ENCODE measurements around the gene CCDC14.

Gene CCDC14

DNA sequence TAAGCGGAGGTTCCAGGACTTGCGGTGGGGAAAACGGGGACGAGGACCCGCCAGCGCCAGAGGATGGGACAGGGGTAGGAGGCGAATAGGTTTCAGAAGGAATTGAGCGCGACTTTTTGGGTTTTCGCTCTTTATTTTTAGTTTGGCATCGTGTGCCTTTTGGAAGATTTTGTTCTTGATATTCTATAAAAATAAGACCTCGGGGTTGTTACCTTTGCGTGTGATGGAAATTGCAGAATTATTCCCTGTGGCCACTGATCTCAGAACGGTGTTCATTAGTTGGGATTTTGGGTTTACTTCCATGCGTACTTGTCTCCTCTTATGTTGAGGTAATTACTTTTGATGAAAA, 453 bp upstream of the CCDC14 start:
- H3K9me3 ChIP-seq (ENCODE audit: control insufficient read depth, low read length): no peaks in the 10 kb centered on the region
- WGBS, 2 experiments (ENCODE audit: insufficient coverage in 2 of 2): 5 to 7% methylated on average over 11 to 14 of the region's 15 CpGs
- peak overlapping the region; percentile 96 for H3K27ac ChIP-seq (ENCODE audit: low read depth, low read length, severe bottlenecking)
- H3K4me3 ChIP-seq (ENCODE audit: extremely low read depth, insufficient read depth, low read length, poor library complexity, severe bottlenecking): peak overlapping the region; percentile 84
- peaks cover 2% of the 10 kb centered on the region for H3K36me3 ChIP-seq (ENCODE audit: control insufficient read depth, insufficient read depth, low read length)
- peaks cover 4% of the 10 kb centered on the region for H3K4me1 ChIP-seq (ENCODE audit: control insufficient read depth, insufficient read depth, low read length, poor library complexity, severe bottlenecking)

DNA sequence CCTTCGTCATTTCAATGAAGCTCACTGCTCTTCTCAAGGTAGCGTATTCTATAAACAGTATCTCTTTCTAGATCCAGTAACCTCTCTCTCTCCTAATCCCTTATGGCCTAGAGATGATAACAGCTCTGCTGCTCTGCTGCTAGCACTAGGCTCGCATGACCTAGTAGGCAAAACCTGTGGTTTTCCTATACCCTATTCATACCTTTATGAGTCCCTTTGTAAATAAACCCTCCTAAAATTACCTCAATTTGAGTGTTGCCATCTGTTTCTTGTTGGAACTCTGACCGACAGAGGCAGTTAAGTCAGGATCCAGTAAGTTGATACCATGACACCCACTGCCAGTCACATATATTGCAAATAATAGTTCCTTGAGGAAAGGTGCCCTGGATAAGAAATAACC, 7.3 kb downstream of the CCDC14 start:
- Histone ChIP-seq H3K36me3 (ENCODE audit: control insufficient read depth, insufficient read depth, low read length) (peaks cover 50% of the 10 kb centered on the region), H3K27ac (ENCODE audit: low read depth, low read length, severe bottlenecking) (no peak overlapping the region), H3K4me3 (ENCODE audit: extremely low read depth, insufficient read depth, low read length, poor library complexity, severe bottlenecking) (no peak overlapping the region), H3K9me3 (ENCODE audit: control insufficient read depth, low read length) (no peaks in the 10 kb centered on the region), H3K4me1 (ENCODE audit: control insufficient read depth, insufficient read depth, low read length, poor library complexity, severe bottlenecking) (no peaks in the 10 kb centered on the region)
- WGBS, 2 experiments (ENCODE audit: insufficient coverage in 2 of 2): 90 to 100% methylated on average over 3 of the region's 4 CpGs

DNA sequence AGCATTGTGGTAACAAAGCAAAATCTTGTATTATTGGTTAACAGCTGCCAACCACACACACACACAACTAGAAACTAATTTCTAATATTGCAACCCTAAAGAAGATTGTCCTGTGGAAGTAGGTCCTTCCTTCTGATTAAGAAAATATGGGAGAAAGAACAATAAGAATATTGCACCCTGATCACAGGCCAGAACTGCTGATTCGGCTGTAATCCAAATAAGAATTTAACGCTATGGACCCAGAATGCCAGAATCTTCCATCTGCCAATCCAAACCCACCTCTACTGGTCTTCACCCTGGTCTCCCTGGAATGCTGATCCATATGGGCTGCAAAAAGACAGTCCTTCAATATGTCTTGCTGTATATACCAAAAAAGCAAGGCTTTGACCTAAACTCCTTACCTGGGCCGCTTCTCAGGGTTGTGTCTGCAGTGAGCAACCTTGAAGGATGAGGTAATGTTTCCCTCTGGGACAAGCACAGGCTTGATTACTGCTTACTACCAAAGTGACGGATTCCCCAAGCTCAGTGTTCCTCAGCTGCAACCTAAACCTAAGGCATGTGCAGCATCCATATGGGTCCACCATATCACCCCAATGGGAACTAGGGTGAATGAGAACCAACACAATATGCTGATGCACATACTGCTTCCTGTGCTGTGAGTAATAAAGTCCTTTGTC, 8.0 kb downstream of the CCDC14 start:
- no peaks in the 10 kb centered on the region for H3K9me3 ChIP-seq (ENCODE audit: control insufficient read depth, low read length)
- H3K27ac ChIP-seq (ENCODE audit: low read depth, low read length, severe bottlenecking): no peak overlapping the region
- no peaks in the 10 kb centered on the region for H3K4me1 ChIP-seq (ENCODE audit: control insufficient read depth, insufficient read depth, low read length, poor library complexity, severe bottlenecking)
- H3K4me3 ChIP-seq (ENCODE audit: extremely low read depth, insufficient read depth, low read length, poor library complexity, severe bottlenecking): no peak overlapping the region
- peaks cover 58% of the 10 kb centered on the region for H3K36me3 ChIP-seq (ENCODE audit: control insufficient read depth, insufficient read depth, low read length)
- 94 to 100% methylated on average over 2 to 3 of the region's 4 CpGs for WGBS, 2 experiments (ENCODE audit: insufficient coverage in 2 of 2)

DNA sequence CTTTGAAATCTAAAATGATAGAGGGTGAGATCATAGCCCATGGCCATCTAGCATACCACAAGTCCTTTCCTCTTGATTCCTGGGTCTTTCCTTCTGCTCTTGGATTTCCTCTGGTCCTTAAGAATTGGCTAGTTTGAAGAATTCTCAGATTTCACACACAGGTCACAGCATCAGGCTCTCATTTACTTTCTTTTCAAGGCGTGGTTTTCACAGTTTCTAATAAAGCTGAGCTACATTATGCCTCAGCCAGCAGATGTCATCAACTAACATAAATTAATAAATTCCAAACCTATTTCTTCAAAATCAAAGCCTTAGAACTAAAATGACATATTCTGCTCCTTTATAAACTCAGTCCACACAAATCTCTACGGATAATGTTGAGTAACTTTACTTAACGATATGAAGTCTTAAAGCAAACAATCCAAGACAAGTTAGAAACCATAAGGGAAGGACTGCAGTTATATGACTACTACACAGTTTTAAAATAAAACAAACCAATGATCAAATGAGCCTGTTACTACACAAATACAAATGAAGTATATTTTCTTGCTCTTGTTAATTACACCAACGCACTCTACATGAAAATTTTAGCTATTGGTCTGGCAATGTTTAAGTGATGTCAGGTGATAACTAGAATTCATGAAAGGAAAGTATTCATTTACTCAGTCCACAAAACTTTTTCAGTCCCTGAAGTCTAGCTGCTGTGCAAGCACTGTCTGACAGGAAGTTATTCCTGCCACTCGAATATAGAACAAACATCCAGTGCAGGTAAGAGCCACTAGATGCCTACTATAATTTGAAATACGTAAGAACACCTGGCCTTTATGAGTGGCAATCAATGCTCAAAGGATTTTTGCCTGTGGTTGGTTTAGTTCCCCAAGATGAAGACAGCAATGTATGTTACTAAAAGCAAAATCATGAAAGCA, 9.2 kb downstream of the CCDC14 start:
- Histone ChIP-seq H3K27ac (ENCODE audit: low read depth, low read length, severe bottlenecking) (no peak overlapping the region), H3K36me3 (ENCODE audit: control insufficient read depth, insufficient read depth, low read length) (peaks cover 64% of the 10 kb centered on the region), H3K9me3 (ENCODE audit: control insufficient read depth, low read length) (no peaks in the 10 kb centered on the region), H3K4me1 (ENCODE audit: control insufficient read depth, insufficient read depth, low read length, poor library complexity, severe bottlenecking) (no peaks in the 10 kb centered on the region), H3K4me3 (ENCODE audit: extremely low read depth, insufficient read depth, low read length, poor library complexity, severe bottlenecking) (no peak overlapping the region)
- 83 to 85% methylated on average over 2 to 3 of the region's 6 CpGs for WGBS, 2 experiments (ENCODE audit: insufficient coverage in 2 of 2)

DNA sequence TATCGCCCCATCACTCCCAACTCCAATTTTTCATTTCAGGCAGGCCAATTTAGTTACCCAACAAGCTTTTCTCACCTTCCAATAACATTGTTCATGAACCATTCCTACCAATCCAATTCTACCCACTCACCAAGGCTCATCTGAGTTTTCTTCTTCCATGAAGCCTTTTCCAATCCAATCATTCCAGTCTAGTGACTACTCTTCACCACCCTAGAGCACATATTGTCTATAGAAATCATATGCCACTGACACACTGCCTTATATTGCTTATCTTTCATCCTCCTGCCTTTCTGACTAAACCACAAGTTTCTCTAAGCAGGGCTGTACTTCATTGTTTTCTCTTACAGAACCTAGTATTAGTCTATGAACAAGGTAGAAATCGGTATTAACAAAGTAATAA, 11.4 kb downstream of the CCDC14 start:
- Histone ChIP-seq H3K4me3 (ENCODE audit: extremely low read depth, insufficient read depth, low read length, poor library complexity, severe bottlenecking) (no peak overlapping the region), H3K36me3 (ENCODE audit: control insufficient read depth, insufficient read depth, low read length) (peaks cover 61% of the 10 kb centered on the region), H3K9me3 (ENCODE audit: control insufficient read depth, low read length) (no peaks in the 10 kb centered on the region), H3K4me1 (ENCODE audit: control insufficient read depth, insufficient read depth, low read length, poor library complexity, severe bottlenecking) (no peaks in the 10 kb centered on the region), H3K27ac (ENCODE audit: low read depth, low read length, severe bottlenecking) (no peak overlapping the region)
- 92 to 100% methylated on average over 1 of the region's 2 CpGs for WGBS, 2 experiments (ENCODE audit: insufficient coverage in 2 of 2)

DNA sequence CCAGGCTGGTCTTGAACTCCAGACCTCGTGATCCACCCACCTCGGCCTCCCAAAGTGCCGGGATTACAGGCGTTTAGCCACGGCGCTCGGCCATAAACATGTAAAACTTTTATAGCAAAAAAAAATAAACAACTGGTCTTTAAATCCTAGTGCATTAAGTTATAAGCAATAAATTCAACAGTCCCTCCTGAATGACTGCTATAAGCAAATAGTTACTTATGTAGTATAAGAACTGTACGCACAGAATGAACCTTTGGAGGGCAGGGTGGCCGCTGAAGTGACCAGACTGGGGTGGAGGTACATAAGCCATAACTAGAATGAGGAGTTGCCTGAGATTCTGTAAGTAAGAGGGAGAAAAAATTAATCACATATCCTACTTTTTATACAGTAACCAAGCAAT, 12.6 kb downstream of the CCDC14 start:
- Histone ChIP-seq H3K4me1 (ENCODE audit: control insufficient read depth, insufficient read depth, low read length, poor library complexity, severe bottlenecking) (no peaks in the 10 kb centered on the region), H3K36me3 (ENCODE audit: control insufficient read depth, insufficient read depth, low read length) (peaks cover 65% of the 10 kb centered on the region), H3K4me3 (ENCODE audit: extremely low read depth, insufficient read depth, low read length, poor library complexity, severe bottlenecking) (no peak overlapping the region), H3K9me3 (ENCODE audit: control insufficient read depth, low read length) (no peaks in the 10 kb centered on the region), H3K27ac (ENCODE audit: low read depth, low read length, severe bottlenecking) (no peak overlapping the region)
- 100% methylated on average over 1 to 6 of the region's 9 CpGs for WGBS, 2 experiments (ENCODE audit: insufficient coverage in 2 of 2)

DNA sequence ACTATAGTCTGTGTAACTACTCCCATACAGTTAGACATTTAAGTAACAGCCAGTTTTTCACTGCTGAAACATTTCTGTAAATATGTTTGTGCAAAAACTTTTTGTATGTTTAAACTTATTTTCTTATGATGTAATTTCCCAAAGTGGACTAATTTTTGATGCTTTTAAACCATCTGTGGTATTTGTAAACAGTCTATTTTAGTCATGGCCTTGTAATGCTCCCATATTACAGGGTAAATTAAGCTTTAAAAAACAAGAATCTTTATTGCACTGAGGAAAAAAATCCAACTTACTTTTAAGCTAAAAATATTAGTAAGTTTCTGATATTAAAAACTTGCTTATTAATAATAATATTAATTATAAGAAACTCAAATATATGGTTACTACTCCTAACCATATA, 13.5 kb downstream of the CCDC14 start:
- no peak overlapping the region for H3K4me3 ChIP-seq (ENCODE audit: extremely low read depth, insufficient read depth, low read length, poor library complexity, severe bottlenecking)
- H3K36me3 ChIP-seq (ENCODE audit: control insufficient read depth, insufficient read depth, low read length): peaks cover 63% of the 10 kb centered on the region
- no peaks in the 10 kb centered on the region for H3K9me3 ChIP-seq (ENCODE audit: control insufficient read depth, low read length)
- no peak overlapping the region for H3K27ac ChIP-seq (ENCODE audit: low read depth, low read length, severe bottlenecking)
- no peaks in the 10 kb centered on the region for H3K4me1 ChIP-seq (ENCODE audit: control insufficient read depth, insufficient read depth, low read length, poor library complexity, severe bottlenecking)

DNA sequence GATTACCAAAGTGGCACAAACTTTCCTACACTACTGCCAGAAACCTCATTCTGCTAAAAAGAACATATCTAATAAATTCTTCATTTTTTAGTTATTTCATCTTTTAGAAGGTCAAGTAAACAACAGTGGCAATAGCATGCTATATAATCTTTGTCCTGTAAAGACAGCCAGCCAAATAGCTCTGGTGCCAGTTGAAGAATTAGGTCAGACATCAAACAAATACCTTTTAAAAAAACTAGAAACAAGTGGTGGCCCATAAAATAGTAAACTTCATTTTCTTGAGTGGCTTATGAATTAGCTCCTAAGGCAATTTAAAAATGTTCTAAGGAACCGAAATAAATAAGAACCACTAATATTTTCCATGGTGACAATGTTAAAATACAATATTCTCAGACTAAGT, 19.5 kb downstream of the CCDC14 start:
- Histone ChIP-seq H3K4me1 (ENCODE audit: control insufficient read depth, insufficient read depth, low read length, poor library complexity, severe bottlenecking) (no peaks in the 10 kb centered on the region), H3K27ac (ENCODE audit: low read depth, low read length, severe bottlenecking) (no peak overlapping the region), H3K36me3 (ENCODE audit: control insufficient read depth, insufficient read depth, low read length) (peaks cover 54% of the 10 kb centered on the region), H3K4me3 (ENCODE audit: extremely low read depth, insufficient read depth, low read length, poor library complexity, severe bottlenecking) (no peak overlapping the region), H3K9me3 (ENCODE audit: control insufficient read depth, low read length) (no peaks in the 10 kb centered on the region)
- no CpG with 5 or more reads among the region's 1 CpG for WGBS, 2 experiments (ENCODE audit: insufficient coverage in 2 of 2)

DNA sequence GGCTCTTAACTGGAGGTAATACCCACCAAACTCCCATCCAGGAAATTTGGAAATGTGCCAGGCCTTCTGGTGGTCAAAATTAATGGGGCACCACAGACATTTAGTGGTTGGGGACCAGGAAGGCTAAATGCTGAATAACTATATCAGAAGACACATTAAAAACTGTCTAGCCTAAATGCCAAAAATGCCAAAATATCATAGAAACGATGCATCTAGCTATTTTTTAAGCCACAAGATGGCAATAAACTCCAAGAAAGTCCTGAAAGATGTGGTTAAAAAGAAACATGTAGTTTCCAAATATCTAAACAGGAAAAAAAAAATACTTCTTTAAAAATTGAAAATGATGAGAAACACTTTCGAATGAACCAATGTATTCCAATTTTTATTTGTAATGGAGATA, 19.9 kb downstream of the CCDC14 start:
- WGBS, 2 experiments (ENCODE audit: insufficient coverage in 2 of 2): no CpG with 5 or more reads among the region's 2 CpGs
- Histone ChIP-seq H3K4me1 (ENCODE audit: control insufficient read depth, insufficient read depth, low read length, poor library complexity, severe bottlenecking) (no peaks in the 10 kb centered on the region), H3K27ac (ENCODE audit: low read depth, low read length, severe bottlenecking) (no peak overlapping the region), H3K9me3 (ENCODE audit: control insufficient read depth, low read length) (no peaks in the 10 kb centered on the region), H3K4me3 (ENCODE audit: extremely low read depth, insufficient read depth, low read length, poor library complexity, severe bottlenecking) (no peak overlapping the region), H3K36me3 (ENCODE audit: control insufficient read depth, insufficient read depth, low read length) (peaks cover 52% of the 10 kb centered on the region)

DNA sequence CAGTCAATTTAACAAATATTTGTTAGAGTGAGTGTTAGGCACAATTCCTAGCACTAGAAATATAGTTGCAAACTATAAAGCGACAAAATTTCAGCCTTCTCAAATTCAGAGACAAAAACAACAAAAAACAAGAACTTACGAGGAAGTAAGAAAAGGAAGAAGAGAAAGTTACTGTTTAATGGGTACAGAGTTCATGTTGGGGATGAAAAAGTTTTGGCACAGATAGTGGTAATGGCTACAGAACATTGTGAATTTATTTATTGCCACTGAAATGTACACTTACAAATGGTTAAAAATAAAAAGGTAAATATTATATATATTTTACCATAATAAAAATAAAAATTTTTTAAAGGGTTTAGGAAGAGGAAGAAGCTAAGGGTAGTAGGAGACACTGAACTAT, 21.3 kb downstream of the CCDC14 start:
- no CpG with 5 or more reads among the region's 2 CpGs for whole genome bisulfite sequencing, 2 experiments (ENCODE audit: insufficient coverage in 2 of 2)
- Histone ChIP-seq H3K36me3 (ENCODE audit: control insufficient read depth, insufficient read depth, low read length) (peaks cover 47% of the 10 kb centered on the region), H3K4me3 (ENCODE audit: extremely low read depth, insufficient read depth, low read length, poor library complexity, severe bottlenecking) (no peak overlapping the region), H3K27ac (ENCODE audit: low read depth, low read length, severe bottlenecking) (no peak overlapping the region), H3K4me1 (ENCODE audit: control insufficient read depth, insufficient read depth, low read length, poor library complexity, severe bottlenecking) (no peaks in the 10 kb centered on the region), H3K9me3 (ENCODE audit: control insufficient read depth, low read length) (no peaks in the 10 kb centered on the region)

DNA sequence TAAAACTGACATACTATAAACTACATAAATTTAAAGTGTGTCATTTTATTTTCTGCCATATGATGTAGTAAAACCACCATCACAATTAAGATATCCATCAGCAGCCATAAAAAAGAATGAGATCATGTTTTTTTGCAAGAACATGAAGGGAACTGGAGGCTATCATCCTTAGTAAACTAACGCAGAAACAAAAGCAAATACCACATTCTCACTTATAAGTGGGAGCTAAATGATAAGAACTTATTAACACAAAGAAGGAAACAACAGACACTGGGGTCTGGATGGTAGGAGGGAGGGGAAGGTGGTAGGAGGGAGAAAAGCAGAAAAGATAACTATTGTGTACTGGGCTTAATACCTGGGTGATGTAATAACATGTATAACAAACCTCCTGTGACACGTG, 24.6 kb downstream of the CCDC14 start:
- H3K36me3 ChIP-seq (ENCODE audit: control insufficient read depth, insufficient read depth, low read length): peaks cover 27% of the 10 kb centered on the region
- no peaks in the 10 kb centered on the region for H3K9me3 ChIP-seq (ENCODE audit: control insufficient read depth, low read length)
- H3K4me3 ChIP-seq (ENCODE audit: extremely low read depth, insufficient read depth, low read length, poor library complexity, severe bottlenecking): no peak overlapping the region
- H3K27ac ChIP-seq (ENCODE audit: low read depth, low read length, severe bottlenecking): no peak overlapping the region
- no peaks in the 10 kb centered on the region for H3K4me1 ChIP-seq (ENCODE audit: control insufficient read depth, insufficient read depth, low read length, poor library complexity, severe bottlenecking)
- no CpG with 5 or more reads among the region's 2 CpGs for WGBS, 2 experiments (ENCODE audit: insufficient coverage in 2 of 2)

Measured in mesodermal cell (in vitro differentiated cells).